CD14-positive monocyte (primary cell): ENCODE measurements around the gene ITPK1. TPM values are rescaled to one million over a fixed set of nuclear protein-coding genes. Genes with fewer than 3 reads are reported as not detected.

Experiments
- DNase-seq, 3 donors: peaks; one replicate each; pipeline ENCODE4 v3.0.0-alpha.2; 2011 to 2022
- H2AFZ ChIP-seq: 2 replicates; pipeline ENCODE4 v1.6.0; 2012; ENCODE audit warnings: mild to moderate bottlenecking, low read depth, low read length, inconsistent platforms; ENCODE audit not compliant: insufficient read depth, poor library complexity, severe bottlenecking
- H3K27ac ChIP-seq, 2 donors: 1 replicate in 1 of 2; 2 replicates in 1 of 2; pipeline ENCODE4 v1.5.1; 2012 to 2013; ENCODE audit warnings: low read length in 2 of 2, control low read depth in 1 of 2, inconsistent platforms in 1 of 2, low read depth in 1 of 2, mild to moderate bottlenecking in 1 of 2
- H3K27me3 ChIP-seq, 2 donors: one replicate each; pipeline versions ENCODE4 v1.6.0 to v1.6.1; 2011 to 2013; ENCODE audit warnings: low read length in 2 of 2; ENCODE audit not compliant: control insufficient read depth in 2 of 2, insufficient read depth in 2 of 2
- H3K36me3 ChIP-seq, 2 donors: replicated peaks in 1 of 2; 1 replicate in 1 of 2; 2 replicates in 1 of 2; pipeline versions ENCODE4 v1.5.1 to v1.6.1; 2012 to 2013; ENCODE audit warnings: low read length in 2 of 2, control low read depth in 1 of 2, inconsistent platforms in 1 of 2, mild to moderate bottlenecking in 1 of 2; ENCODE audit not compliant: insufficient read depth in 2 of 2, control insufficient read depth in 1 of 2
- H3K4me1 ChIP-seq, 2 donors: 1 replicate in 1 of 2; 2 replicates in 1 of 2; pipeline versions ENCODE4 v1.5.1 to v1.6.1; 2012 to 2013; ENCODE audit warnings: low read length in 2 of 2, control low read depth in 1 of 2, inconsistent platforms in 1 of 2, mild to moderate bottlenecking in 1 of 2, moderate library complexity in 1 of 2; ENCODE audit not compliant: insufficient read depth in 2 of 2, control insufficient read depth in 1 of 2
- H3K4me2 ChIP-seq: replicated peaks from 2 replicates; pipeline ENCODE3; 2012; ENCODE audit warnings: low read length, moderate library complexity, mild to moderate bottlenecking; ENCODE audit not compliant: poor library complexity, severe bottlenecking; ENCODE audit errors: extremely low read depth
- H3K4me3 ChIP-seq, 3 experiments: fragments of 200-600 bp in 1 of 3; sonication (generic) in 1 of 3; replicated peaks in 1 of 3; 1 replicate in 2 of 3; 2 replicates in 1 of 3; pipeline ENCODE4 v1.5.1; 2011 to 2013; ENCODE audit warnings: low read length in 3 of 3, mild to moderate bottlenecking in 3 of 3, control low read depth in 2 of 3, low read depth in 2 of 3, inconsistent platforms in 1 of 3, moderate library complexity in 1 of 3
- H3K79me2 ChIP-seq: 2 replicates; pipeline ENCODE4 v1.6.0; 2012; ENCODE audit warnings: mild to moderate bottlenecking, control low read depth, inconsistent platforms, low read length, moderate library complexity; ENCODE audit not compliant: insufficient read depth
- H3K9ac ChIP-seq: 2 replicates; pipeline ENCODE4 v1.6.0; 2017; ENCODE audit warnings: low read length, mild to moderate bottlenecking; ENCODE audit not compliant: insufficient read depth, poor library complexity, severe bottlenecking
- H3K9me3 ChIP-seq, 2 donors: replicated peaks in 1 of 2; 1 replicate in 1 of 2; 2 replicates in 1 of 2; pipeline versions ENCODE4 v1.5.1 to v1.6.1; 2012 to 2013; ENCODE audit warnings: low read length in 2 of 2, control low read depth in 1 of 2; ENCODE audit not compliant: control insufficient read depth in 1 of 2, insufficient read depth in 1 of 2
- H4K20me1 ChIP-seq: 2 replicates; pipeline ENCODE4 v1.6.0; 2012; ENCODE audit warnings: mild to moderate bottlenecking, low read length, control low read depth, moderate library complexity; ENCODE audit not compliant: insufficient read depth
- H3K27ac Mint-ChIP-seq, 7 donors: one replicate each; pipeline ENCODE4 v1.8.0; 2020; ENCODE audit warnings: mild to moderate bottlenecking in 7 of 7, mixed read lengths in 7 of 7, moderate library complexity in 6 of 7, inconsistent platforms in 2 of 7
- H3K27me3 Mint-ChIP-seq, 3 donors: one replicate each; pipeline ENCODE4 v1.8.0; 2021 to 2022; ENCODE audit warnings: low read depth in 3 of 3, mild to moderate bottlenecking in 3 of 3, mixed read lengths in 3 of 3, moderate library complexity in 3 of 3, inconsistent platforms in 1 of 3
- H3K36me3 Mint-ChIP-seq, 2 donors: one replicate each; pipeline ENCODE4 v1.8.0; 2020; ENCODE audit warnings: mixed read lengths in 2 of 2, inconsistent platforms in 1 of 2, mild to moderate bottlenecking in 1 of 2
- H3K4me1 Mint-ChIP-seq: one replicate; pipeline ENCODE4 v1.8.0; 2020; ENCODE audit warnings: mild to moderate bottlenecking, mixed read lengths
- H3K4me3 Mint-ChIP-seq, 2 donors: one replicate each; pipeline ENCODE4 v1.8.0; 2020; ENCODE audit warnings: mild to moderate bottlenecking in 2 of 2, mixed read lengths in 2 of 2, moderate library complexity in 1 of 2
- H3K9me3 Mint-ChIP-seq, 7 donors: one replicate each; pipeline ENCODE4 v1.8.0; 2020 to 2022; ENCODE audit warnings: mixed read lengths in 7 of 7, mild to moderate bottlenecking in 6 of 7, moderate library complexity in 6 of 7, inconsistent platforms in 2 of 7
- WGBS: methylation state at CpG from one replicate; pipeline ENCODE4 v1.1.5; 2013; ENCODE audit warnings: missing lambda C conversion rate; ENCODE audit not compliant: insufficient coverage; 5-methylcytosine and 5-hydroxymethylcytosine counted together
- intact Hi-C, 2 donors: fragments of 100-400 bp; cut with micrococcal nuclease; formaldehyde crosslinking; loops; one replicate each; pipeline versions ENCODE4 v1.15.0 to v1.15.1; 2023
- polyA plus RNA-seq, 3 donors: library from polyadenylated mRNA; depleted of rRNA in 1 of 3; unstranded in 2 of 3; stranded (reverse) in 1 of 3; fragments of 300-500 nt in 2 of 3; fragments of >200 nt in 1 of 3; fragmentation: Illumina TruSeq in 2 of 3; gene quantifications; 1 replicate in 2 of 3; 2 replicates in 1 of 3; pipeline ENCODE4 v1.2.3, GENCODE V29; 2012 to 2021
- TF ChIP-seq, protein P1 (sequence below): fragments of 200-600 bp; IDR thresholded peaks from one replicate; pipeline ENCODE4 v1.8.0; 2022; ENCODE audit warnings: antibody characterized with exemption, mild to moderate bottlenecking

ITPK1 gene
- polyA plus RNA-seq, 3 donors: 57.1 to 144 (median 63.0) TPM

- DNase-seq: no peak
- H3K9ac ChIP-seq: no peak overlapping the region
- peaks cover 0 to 5% (median 3%) of the 10 kb centered on the region in 7 donors for H3K9me3 Mint-ChIP-seq
- H3K27ac ChIP-seq: peak overlapping the region in 1 of 2 donors; percentile 64
- H3K36me3 ChIP-seq: peaks cover 0 to 5% of the 10 kb centered on the region in 2 donors
- H3K36me3 Mint-ChIP-seq: peaks cover 21 to 30% of the 10 kb centered on the region in 2 donors
- TF ChIP-seq, protein P1, sequence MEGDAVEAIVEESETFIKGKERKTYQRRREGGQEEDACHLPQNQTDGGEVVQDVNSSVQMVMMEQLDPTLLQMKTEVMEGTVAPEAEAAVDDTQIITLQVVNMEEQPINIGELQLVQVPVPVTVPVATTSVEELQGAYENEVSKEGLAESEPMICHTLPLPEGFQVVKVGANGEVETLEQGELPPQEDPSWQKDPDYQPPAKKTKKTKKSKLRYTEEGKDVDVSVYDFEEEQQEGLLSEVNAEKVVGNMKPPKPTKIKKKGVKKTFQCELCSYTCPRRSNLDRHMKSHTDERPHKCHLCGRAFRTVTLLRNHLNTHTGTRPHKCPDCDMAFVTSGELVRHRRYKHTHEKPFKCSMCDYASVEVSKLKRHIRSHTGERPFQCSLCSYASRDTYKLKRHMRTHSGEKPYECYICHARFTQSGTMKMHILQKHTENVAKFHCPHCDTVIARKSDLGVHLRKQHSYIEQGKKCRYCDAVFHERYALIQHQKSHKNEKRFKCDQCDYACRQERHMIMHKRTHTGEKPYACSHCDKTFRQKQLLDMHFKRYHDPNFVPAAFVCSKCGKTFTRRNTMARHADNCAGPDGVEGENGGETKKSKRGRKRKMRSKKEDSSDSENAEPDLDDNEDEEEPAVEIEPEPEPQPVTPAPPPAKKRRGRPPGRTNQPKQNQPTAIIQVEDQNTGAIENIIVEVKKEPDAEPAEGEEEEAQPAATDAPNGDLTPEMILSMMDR: no peak
- peaks cover 0 to 7% of the 10 kb centered on the region in 2 donors for H3K9me3 ChIP-seq
- 69% methylated on average over 9 of the region's 9 CpGs for WGBS
- H3K27me3 Mint-ChIP-seq: peaks cover 0 to 3% (median 0%) of the 10 kb centered on the region in 3 donors
- H2AFZ ChIP-seq: no peak overlapping the region
- H3K4me1 ChIP-seq: peaks cover 56 to 64% of the 10 kb centered on the region in 2 donors
- H3K4me3 ChIP-seq: no peak overlapping the region
- peak overlapping the region; percentile 36 to 76 (median 73) for H3K27ac Mint-ChIP-seq
- peaks cover 100% of the 10 kb centered on the region for H3K79me2 ChIP-seq
- intact Hi-C loops: no loop called here
- H4K20me1 ChIP-seq: peaks cover 95% of the 10 kb centered on the region
- no peak overlapping the region for H3K4me3 Mint-ChIP-seq
- peaks cover 78% of the 10 kb centered on the region for H3K4me1 Mint-ChIP-seq
- H3K4me2 ChIP-seq: no peak overlapping the region
- H3K27me3 ChIP-seq: no peaks in the 10 kb centered on the region
These were observed 31.8 kb downstream of the ITPK1 start for GRCh38 chr14:93083917-93084316.

DNA sequence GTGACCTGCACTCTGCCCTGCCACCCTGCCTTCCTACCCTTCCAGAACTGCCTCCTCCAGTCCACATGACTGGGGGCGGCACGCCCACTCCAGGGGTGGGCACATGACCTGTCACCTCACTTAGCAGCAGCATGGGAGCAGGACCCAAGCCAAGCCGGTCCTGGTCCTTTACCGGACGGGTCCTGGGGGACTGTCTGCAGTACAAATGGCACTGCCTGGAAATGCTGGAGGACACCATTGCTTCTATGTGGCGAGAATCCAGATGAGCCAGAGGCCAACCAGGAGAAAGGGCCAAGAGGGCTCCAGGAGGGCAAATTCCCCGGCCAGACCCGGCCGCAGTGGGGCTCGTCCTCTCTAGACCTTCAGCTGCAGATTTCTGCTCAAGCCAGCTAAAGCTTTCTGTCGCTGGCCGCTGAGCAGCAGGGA lies 33.1 kb downstream of the ITPK1 start:
- Mint-ChIP-seq H3K9me3 (peaks cover 0 to 5% (median 3%) of the 10 kb centered on the region in 7 donors), H3K4me1 (peaks cover 74% of the 10 kb centered on the region), H3K27me3 (peaks cover 0 to 3% (median 0%) of the 10 kb centered on the region in 3 donors), H3K27ac (peak overlapping the region in 5 of 7 donors; percentile 5 to 81 (median 54)), H3K36me3 (peaks cover 23 to 32% of the 10 kb centered on the region in 2 donors), H3K4me3 (no peak overlapping the region)
- Histone ChIP-seq H3K9ac (no peak overlapping the region), H3K27me3 (no peaks in the 10 kb centered on the region), H3K36me3 (peaks cover 0 to 8% of the 10 kb centered on the region in 2 donors), H2AFZ (no peak overlapping the region), H3K4me3 (no peak overlapping the region), H3K9me3 (peaks cover 0 to 7% of the 10 kb centered on the region in 2 donors), H3K4me1 (peaks cover 58 to 62% of the 10 kb centered on the region in 2 donors), H3K27ac (peak overlapping the region in 1 of 2 donors; percentile 64), H4K20me1 (peaks cover 95% of the 10 kb centered on the region), H3K4me2 (no peak overlapping the region), H3K79me2 (peaks cover 100% of the 10 kb centered on the region)
- DNase-seq: no peak
- intact Hi-C loops: no loop called here
- 97% methylated on average over 10 of the region's 12 CpGs for WGBS
- TF ChIP-seq, protein P1: no peak
